LNCaP clone FGC (cell line): ENCODE results near the gene ASTN2.

Source experiments
- DNase-seq: peaks from one replicate; pipeline ENCODE4 v3.0.0-alpha.2; 2011; ENCODE audit warnings: low read depth
- H3K4me3 ChIP-seq: 2 replicates; pipeline ENCODE4 v1.5.1; 2011; ENCODE audit warnings: mild to moderate bottlenecking, low read depth, low read length, control low read depth
- CTCF ChIP-seq: IDR thresholded peaks from 2 replicates; pipeline ENCODE4 v1.5.1; 2012; ENCODE audit warnings: mild to moderate bottlenecking; ENCODE audit not compliant: control insufficient read depth, insufficient read depth; ENCODE audit errors: extremely low read depth

ASTN2 gene

GRCh38 chr9:117030254-117030768, 384.5 kb downstream of the ASTN2 start:
- TF ChIP-seq CTCF: no peak
- H3K4me3 ChIP-seq: no peak overlapping the region
- DNase-seq: no peak

GRCh38 chr9:117029341-117029740, 385.5 kb downstream of the ASTN2 start:
- H3K4me3 ChIP-seq: no peak overlapping the region
- no peak for TF ChIP-seq CTCF
- DNase-seq: no peak

- H3K4me3 ChIP-seq: no peak overlapping the region
- no peak for TF ChIP-seq CTCF
- DNase-seq: no peak
Observed at GRCh38 chr9:117028103-117028858, 386.6 kb downstream of the ASTN2 start.

GRCh38 chr9:117021906-117022305, 393.0 kb downstream of the ASTN2 start:
- DNase-seq: no peak
- no peak overlapping the region for H3K4me3 ChIP-seq
- no peak for TF ChIP-seq CTCF

- H3K4me3 ChIP-seq: no peak overlapping the region
- DNase-seq: no peak
- no peak for TF ChIP-seq CTCF
Observed at GRCh38 chr9:117018966-117019617, 395.8 kb downstream of the ASTN2 start.

GRCh38 chr9:117017414-117017985, 397.4 kb downstream of the ASTN2 start:
- no peak for TF ChIP-seq CTCF
- DNase-seq: no peak

More at GRCh38 chr9:117017414-117017985, 397.4 kb downstream of the ASTN2 start:
- H3K4me3 ChIP-seq: no peak overlapping the region
